A549 (cell line): ENCODE measurements around the gene GAK.

Experiments
- BHLHE40 ChIP-seq: IDR thresholded peaks from 2 replicates; pipeline ENCODE4 v1.6.1; 2012; ENCODE audit warnings: low read depth, low read length, inconsistent platforms
- CEBPB ChIP-seq, 2 experiments: fragments of >200 bp in 1 of 2; sonication (Bioruptor Twin) in 1 of 2; formaldehyde crosslinking in 1 of 2; IDR thresholded peaks; 2 replicates each; pipeline ENCODE4 v1.6.1; 2012 to 2016
- POLR2A ChIP-seq: IDR thresholded peaks from 2 replicates; pipeline ENCODE4 v1.6.1; 2012; ENCODE audit warnings: mild to moderate bottlenecking, low read length
- TP53 ChIP-seq: fragments of 250-450 bp; sonication (Bioruptor Pico); IDR thresholded peaks from 2 replicates; pipeline ENCODE4 v1.5.0; 2021; ENCODE audit warnings: mild to moderate bottlenecking, moderate library complexity
- TF ChIP-seq, protein P1 (sequence below): fragments of >200 bp; sonication (Bioruptor Twin); formaldehyde crosslinking; IDR thresholded peaks from 3 replicates; pipeline ENCODE4 v1.5.1; 2016
- TF ChIP-seq, protein P2 (sequence below): IDR thresholded peaks from 2 replicates; pipeline ENCODE4 v1.6.1; 2012
- TF ChIP-seq, protein P3 (sequence below): fragments of 200-600 bp; sonication (generic); IDR thresholded peaks from 2 replicates; pipeline ENCODE4 v1.6.1; 2016; ENCODE audit warnings: antibody characterized with exemption, mild to moderate bottlenecking, moderate library complexity
- TF ChIP-seq, protein P4 (sequence below): fragments of 450-650 bp; IDR thresholded peaks from 2 replicates; pipeline ENCODE4 v1.6.1; 2014; ENCODE audit warnings: antibody characterized with exemption
- TF ChIP-seq, protein P5 (sequence below): fragments of >200 bp; sonication (Bioruptor Twin); formaldehyde crosslinking; IDR thresholded peaks from 3 replicates; pipeline ENCODE4 v1.6.1; 2016

DNA sequence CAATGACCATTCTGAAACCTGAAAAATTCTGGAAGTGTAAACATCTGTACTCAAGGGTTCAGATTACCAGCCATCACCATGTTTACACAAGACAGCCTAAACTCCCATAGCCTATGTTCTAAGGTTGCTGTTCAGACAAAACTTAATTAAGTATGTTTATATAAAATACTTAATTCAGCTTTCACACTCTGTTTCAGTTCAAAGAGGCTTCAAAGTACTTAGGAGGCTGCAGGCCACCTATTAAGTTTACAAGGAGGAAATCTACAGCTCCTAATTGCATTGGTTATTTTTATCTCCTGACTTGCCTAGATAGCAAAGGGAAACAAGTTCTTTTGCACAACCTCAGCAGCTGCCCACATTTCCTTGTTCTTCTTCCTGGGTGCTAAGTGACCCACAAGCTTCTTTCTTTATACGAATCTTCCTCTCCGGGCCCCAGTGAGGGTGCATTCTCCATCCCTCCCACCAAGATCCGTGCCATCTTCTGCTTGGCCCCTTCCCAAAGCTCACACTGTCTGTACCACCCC, 2.0 kb downstream of the GAK start:
- TF ChIP-seq CEBPB (IDR thresholded peaks at IDR 0.05), result no peak
- TF ChIP-seq, protein P1, sequence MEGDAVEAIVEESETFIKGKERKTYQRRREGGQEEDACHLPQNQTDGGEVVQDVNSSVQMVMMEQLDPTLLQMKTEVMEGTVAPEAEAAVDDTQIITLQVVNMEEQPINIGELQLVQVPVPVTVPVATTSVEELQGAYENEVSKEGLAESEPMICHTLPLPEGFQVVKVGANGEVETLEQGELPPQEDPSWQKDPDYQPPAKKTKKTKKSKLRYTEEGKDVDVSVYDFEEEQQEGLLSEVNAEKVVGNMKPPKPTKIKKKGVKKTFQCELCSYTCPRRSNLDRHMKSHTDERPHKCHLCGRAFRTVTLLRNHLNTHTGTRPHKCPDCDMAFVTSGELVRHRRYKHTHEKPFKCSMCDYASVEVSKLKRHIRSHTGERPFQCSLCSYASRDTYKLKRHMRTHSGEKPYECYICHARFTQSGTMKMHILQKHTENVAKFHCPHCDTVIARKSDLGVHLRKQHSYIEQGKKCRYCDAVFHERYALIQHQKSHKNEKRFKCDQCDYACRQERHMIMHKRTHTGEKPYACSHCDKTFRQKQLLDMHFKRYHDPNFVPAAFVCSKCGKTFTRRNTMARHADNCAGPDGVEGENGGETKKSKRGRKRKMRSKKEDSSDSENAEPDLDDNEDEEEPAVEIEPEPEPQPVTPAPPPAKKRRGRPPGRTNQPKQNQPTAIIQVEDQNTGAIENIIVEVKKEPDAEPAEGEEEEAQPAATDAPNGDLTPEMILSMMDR, result no peak
- TF ChIP-seq, protein P2, sequence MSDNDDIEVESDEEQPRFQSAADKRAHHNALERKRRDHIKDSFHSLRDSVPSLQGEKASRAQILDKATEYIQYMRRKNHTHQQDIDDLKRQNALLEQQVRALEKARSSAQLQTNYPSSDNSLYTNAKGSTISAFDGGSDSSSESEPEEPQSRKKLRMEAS, result no peak
- no peak for TF ChIP-seq POLR2A
- TF ChIP-seq, protein P3, sequence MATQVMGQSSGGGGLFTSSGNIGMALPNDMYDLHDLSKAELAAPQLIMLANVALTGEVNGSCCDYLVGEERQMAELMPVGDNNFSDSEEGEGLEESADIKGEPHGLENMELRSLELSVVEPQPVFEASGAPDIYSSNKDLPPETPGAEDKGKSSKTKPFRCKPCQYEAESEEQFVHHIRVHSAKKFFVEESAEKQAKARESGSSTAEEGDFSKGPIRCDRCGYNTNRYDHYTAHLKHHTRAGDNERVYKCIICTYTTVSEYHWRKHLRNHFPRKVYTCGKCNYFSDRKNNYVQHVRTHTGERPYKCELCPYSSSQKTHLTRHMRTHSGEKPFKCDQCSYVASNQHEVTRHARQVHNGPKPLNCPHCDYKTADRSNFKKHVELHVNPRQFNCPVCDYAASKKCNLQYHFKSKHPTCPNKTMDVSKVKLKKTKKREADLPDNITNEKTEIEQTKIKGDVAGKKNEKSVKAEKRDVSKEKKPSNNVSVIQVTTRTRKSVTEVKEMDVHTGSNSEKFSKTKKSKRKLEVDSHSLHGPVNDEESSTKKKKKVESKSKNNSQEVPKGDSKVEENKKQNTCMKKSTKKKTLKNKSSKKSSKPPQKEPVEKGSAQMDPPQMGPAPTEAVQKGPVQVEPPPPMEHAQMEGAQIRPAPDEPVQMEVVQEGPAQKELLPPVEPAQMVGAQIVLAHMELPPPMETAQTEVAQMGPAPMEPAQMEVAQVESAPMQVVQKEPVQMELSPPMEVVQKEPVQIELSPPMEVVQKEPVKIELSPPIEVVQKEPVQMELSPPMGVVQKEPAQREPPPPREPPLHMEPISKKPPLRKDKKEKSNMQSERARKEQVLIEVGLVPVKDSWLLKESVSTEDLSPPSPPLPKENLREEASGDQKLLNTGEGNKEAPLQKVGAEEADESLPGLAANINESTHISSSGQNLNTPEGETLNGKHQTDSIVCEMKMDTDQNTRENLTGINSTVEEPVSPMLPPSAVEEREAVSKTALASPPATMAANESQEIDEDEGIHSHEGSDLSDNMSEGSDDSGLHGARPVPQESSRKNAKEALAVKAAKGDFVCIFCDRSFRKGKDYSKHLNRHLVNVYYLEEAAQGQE, result no peak
- TF ChIP-seq, protein P4, sequence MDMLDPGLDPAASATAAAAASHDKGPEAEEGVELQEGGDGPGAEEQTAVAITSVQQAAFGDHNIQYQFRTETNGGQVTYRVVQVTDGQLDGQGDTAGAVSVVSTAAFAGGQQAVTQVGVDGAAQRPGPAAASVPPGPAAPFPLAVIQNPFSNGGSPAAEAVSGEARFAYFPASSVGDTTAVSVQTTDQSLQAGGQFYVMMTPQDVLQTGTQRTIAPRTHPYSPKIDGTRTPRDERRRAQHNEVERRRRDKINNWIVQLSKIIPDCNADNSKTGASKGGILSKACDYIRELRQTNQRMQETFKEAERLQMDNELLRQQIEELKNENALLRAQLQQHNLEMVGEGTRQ, result no peak
- TF ChIP-seq, protein P5, sequence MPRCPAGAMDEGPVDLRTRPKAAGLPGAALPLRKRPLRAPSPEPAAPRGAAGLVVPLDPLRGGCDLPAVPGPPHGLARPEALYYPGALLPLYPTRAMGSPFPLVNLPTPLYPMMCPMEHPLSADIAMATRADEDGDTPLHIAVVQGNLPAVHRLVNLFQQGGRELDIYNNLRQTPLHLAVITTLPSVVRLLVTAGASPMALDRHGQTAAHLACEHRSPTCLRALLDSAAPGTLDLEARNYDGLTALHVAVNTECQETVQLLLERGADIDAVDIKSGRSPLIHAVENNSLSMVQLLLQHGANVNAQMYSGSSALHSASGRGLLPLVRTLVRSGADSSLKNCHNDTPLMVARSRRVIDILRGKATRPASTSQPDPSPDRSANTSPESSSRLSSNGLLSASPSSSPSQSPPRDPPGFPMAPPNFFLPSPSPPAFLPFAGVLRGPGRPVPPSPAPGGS, result no peak
- TF ChIP-seq BHLHE40, result no peak
- TF ChIP-seq TP53 (CRISPR knock-in tag), result no peak
